ENCODE data around the gene PELI1.
"Not testable (repeated sequence)": the region's sequence is repeated elsewhere in the genome, so short reads cannot be mapped to it uniquely, and the experiment has no call there.

The PELI1 gene

DNA sequence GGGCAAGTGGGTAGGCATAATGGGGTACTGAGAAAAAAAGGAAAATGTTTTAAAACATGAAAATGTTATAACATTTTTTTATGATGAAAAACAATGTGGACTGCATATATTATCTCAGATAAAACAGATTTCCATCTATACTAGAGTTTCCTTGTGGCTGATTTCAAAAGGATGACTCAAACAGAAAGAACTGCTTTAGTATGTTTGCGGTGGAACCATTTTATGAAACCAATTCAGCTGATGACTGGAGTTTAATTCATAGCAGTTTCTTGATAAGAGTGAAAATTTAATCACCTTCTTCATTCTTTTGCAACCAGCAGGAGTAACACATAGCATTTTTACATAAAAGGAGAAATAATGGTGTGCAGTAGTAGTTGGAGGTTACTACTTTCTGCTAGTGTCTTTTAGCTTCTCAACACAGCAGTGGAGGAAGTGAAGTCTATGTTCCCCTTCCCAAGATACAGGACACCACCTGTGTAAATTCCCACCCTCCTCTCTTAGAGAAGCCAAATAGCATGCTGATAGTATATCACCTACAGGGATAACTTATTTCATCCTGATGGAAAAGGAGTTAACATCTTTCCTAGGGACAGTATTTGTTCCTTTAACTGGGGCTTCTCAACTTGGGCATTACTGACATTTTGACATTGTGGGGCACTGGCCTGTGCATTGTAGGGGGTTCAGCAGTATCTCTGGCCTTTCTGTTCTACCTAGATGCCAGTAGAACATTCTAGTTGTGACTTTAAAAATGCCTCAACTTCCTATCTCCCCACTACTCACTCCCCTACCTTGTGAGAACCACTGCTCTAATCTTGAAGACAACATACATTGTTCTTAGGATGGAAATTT lies 29.9 kb downstream of the PELI1 start:
- no peaks in the 10 kb centered on the region for H3K9me3 ChIP-seq (ENCODE audit: control insufficient read depth in 5 of 5, low read length in 5 of 5)
- H3K4me3 ChIP-seq (ENCODE audit: low read depth in 1 of 5, low read length in 5 of 5): no peak overlapping the region
- H3K9ac ChIP-seq (ENCODE audit: low read length in 5 of 5): no peak overlapping the region
- no peaks in the 10 kb centered on the region for H3K27me3 ChIP-seq (ENCODE audit: control insufficient read depth in 5 of 5, insufficient read depth in 4 of 5, low read length in 5 of 5)
- H3K36me3 ChIP-seq (ENCODE audit: control insufficient read depth in 5 of 5, insufficient read depth in 5 of 5, low read length in 5 of 5): no peaks in the 10 kb centered on the region
- peaks cover 0 to 48% (median 32%) of the 10 kb centered on the region in 5 donors for H3K4me1 ChIP-seq (ENCODE audit: control insufficient read depth in 5 of 5, insufficient read depth in 5 of 5, low read length in 5 of 5)
- H3K27ac ChIP-seq (ENCODE audit: low read depth, low read length): peak overlapping the region; percentile 51

DNA sequence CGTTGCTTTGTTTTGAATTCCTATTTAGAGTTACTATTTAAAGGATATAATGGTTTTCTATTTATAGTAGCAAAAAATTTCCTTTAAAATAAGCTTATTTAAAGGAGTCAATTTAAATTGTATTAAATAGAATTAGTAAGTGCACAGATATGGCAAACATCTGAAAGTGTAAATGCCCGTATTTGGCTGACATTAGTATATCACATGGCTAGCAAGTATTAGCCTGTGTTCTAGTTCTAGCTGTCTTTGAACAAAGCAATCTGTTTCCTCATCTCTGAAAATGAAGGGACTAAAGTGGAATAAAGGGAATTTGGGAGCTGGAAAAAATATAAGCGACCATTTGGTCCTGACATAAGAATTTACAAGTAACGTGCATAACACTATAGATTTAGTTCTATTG lies 32.2 kb downstream of the PELI1 start:
- H3K27ac ChIP-seq (ENCODE audit: low read depth, low read length): no peak overlapping the region
- peaks cover 0 to 49% (median 30%) of the 10 kb centered on the region in 5 donors for H3K4me1 ChIP-seq (ENCODE audit: control insufficient read depth in 5 of 5, insufficient read depth in 5 of 5, low read length in 5 of 5)
- H3K9ac ChIP-seq (ENCODE audit: low read length in 5 of 5): no peak overlapping the region
- no peaks in the 10 kb centered on the region for H3K27me3 ChIP-seq (ENCODE audit: control insufficient read depth in 5 of 5, insufficient read depth in 4 of 5, low read length in 5 of 5)
- peaks cover 0 to 7% (median 2%) of the 10 kb centered on the region in 5 donors for H3K36me3 ChIP-seq (ENCODE audit: control insufficient read depth in 5 of 5, insufficient read depth in 5 of 5, low read length in 5 of 5)
- H3K9me3 ChIP-seq (ENCODE audit: control insufficient read depth in 5 of 5, low read length in 5 of 5): no peaks in the 10 kb centered on the region
- no peak overlapping the region for H3K4me3 ChIP-seq (ENCODE audit: low read depth in 1 of 5, low read length in 5 of 5)

DNA sequence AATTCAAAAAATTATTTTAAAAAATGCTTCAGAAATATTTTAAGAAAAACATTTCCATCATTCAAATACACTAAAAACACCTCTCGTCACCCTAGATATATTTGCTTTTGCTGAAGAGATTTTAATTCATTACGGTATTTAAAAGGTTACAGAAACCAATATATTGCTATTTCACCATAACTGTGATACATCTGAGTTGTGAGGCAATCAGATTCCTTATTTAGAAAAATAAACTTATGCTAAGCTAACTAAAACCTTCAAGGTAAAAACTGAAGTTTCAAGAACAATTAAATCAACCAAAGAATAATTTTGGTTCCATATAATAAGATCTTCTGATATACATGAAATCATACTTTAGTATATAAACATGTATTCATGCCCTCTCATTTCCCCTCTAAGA lies 32.8 kb downstream of the PELI1 start:
- Histone ChIP-seq H3K36me3 (ENCODE audit: control insufficient read depth in 5 of 5, insufficient read depth in 5 of 5, low read length in 5 of 5) (peaks cover 0 to 7% (median 6%) of the 10 kb centered on the region in 5 donors), H3K4me1 (ENCODE audit: control insufficient read depth in 5 of 5, insufficient read depth in 5 of 5, low read length in 5 of 5) (peaks cover 0 to 43% (median 24%) of the 10 kb centered on the region in 5 donors), H3K9ac (ENCODE audit: low read length in 5 of 5) (no peak overlapping the region), H3K27ac (ENCODE audit: low read depth, low read length) (no peak overlapping the region), H3K27me3 (ENCODE audit: control insufficient read depth in 5 of 5, insufficient read depth in 4 of 5, low read length in 5 of 5) (no peaks in the 10 kb centered on the region), H3K4me3 (ENCODE audit: low read depth in 1 of 5, low read length in 5 of 5) (no peak overlapping the region), H3K9me3 (ENCODE audit: control insufficient read depth in 5 of 5, low read length in 5 of 5) (no peaks in the 10 kb centered on the region)

DNA sequence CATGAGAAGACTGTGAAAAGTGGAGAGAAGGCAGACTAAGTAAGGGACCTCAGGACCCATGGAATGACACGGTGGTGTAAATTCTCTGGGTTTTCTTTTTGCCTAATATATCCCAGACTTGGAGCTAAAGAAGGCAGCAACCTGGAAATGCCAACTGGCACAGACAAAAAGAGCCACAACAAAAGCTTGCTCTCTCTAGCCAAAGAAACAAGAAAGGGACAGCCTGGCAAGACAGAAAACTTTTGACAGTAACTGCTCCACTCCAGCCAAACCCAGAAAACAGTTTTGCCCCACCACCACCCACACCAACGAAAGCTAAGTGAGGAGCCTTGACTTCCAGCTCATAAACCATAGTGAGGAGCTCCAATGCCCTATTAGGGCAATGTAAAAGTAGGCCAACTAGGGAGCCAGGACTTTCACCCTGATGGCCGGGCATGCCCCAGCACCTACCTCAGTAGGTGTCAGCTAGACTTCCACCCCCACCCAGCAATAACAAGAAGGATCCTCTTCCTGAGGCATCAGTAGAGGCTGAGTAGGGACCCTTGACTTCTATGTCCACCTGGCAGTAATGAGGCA lies 35.5 kb downstream of the PELI1 start:
- no peaks in the 10 kb centered on the region for H3K27me3 ChIP-seq (ENCODE audit: control insufficient read depth in 5 of 5, insufficient read depth in 4 of 5, low read length in 5 of 5)
- peaks cover 0 to 25% (median 13%) of the 10 kb centered on the region in 5 donors for H3K4me1 ChIP-seq (ENCODE audit: control insufficient read depth in 5 of 5, insufficient read depth in 5 of 5, low read length in 5 of 5)
- H3K36me3 ChIP-seq (ENCODE audit: control insufficient read depth in 5 of 5, insufficient read depth in 5 of 5, low read length in 5 of 5): peaks cover 6 to 17% (median 17%) of the 10 kb centered on the region in 5 donors
- no peak overlapping the region for H3K9ac ChIP-seq (ENCODE audit: low read length in 5 of 5)
- H3K9me3 ChIP-seq (ENCODE audit: control insufficient read depth in 5 of 5, low read length in 5 of 5): no peaks in the 10 kb centered on the region
- H3K4me3 ChIP-seq (ENCODE audit: low read depth in 1 of 5, low read length in 5 of 5): no peak overlapping the region
- H3K27ac ChIP-seq (ENCODE audit: low read depth, low read length): no peak overlapping the region

DNA sequence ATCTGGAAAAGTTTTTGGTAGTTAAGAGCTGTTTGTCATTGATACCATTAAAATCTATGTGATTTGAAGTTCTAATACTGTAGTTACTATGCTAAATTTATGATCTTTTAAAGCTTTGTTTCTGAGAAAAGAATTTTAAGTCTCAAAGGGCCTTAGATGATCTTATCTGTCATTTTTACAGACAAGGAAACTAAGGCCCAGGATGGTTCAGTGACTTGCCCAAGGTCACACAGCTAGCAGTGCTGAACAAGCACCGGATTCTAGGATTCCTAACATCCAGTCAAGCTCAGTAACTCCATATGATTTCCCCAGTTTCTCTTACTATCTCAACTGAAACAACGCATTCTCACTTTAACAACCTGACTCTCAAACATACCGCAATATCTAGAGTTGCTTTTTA lies 37.7 kb downstream of the PELI1 start:
- H3K4me3 ChIP-seq (ENCODE audit: low read depth in 1 of 5, low read length in 5 of 5): no peak overlapping the region
- no peak overlapping the region for H3K9ac ChIP-seq (ENCODE audit: low read length in 5 of 5)
- peaks cover 6 to 30% (median 17%) of the 10 kb centered on the region in 5 donors for H3K36me3 ChIP-seq (ENCODE audit: control insufficient read depth in 5 of 5, insufficient read depth in 5 of 5, low read length in 5 of 5)
- no peaks in the 10 kb centered on the region for H3K27me3 ChIP-seq (ENCODE audit: control insufficient read depth in 5 of 5, insufficient read depth in 4 of 5, low read length in 5 of 5)
- H3K4me1 ChIP-seq (ENCODE audit: control insufficient read depth in 5 of 5, insufficient read depth in 5 of 5, low read length in 5 of 5): peaks cover 0 to 9% (median 4%) of the 10 kb centered on the region in 5 donors
- no peaks in the 10 kb centered on the region for H3K9me3 ChIP-seq (ENCODE audit: control insufficient read depth in 5 of 5, low read length in 5 of 5)
- H3K27ac ChIP-seq (ENCODE audit: low read depth, low read length): no peak overlapping the region

DNA sequence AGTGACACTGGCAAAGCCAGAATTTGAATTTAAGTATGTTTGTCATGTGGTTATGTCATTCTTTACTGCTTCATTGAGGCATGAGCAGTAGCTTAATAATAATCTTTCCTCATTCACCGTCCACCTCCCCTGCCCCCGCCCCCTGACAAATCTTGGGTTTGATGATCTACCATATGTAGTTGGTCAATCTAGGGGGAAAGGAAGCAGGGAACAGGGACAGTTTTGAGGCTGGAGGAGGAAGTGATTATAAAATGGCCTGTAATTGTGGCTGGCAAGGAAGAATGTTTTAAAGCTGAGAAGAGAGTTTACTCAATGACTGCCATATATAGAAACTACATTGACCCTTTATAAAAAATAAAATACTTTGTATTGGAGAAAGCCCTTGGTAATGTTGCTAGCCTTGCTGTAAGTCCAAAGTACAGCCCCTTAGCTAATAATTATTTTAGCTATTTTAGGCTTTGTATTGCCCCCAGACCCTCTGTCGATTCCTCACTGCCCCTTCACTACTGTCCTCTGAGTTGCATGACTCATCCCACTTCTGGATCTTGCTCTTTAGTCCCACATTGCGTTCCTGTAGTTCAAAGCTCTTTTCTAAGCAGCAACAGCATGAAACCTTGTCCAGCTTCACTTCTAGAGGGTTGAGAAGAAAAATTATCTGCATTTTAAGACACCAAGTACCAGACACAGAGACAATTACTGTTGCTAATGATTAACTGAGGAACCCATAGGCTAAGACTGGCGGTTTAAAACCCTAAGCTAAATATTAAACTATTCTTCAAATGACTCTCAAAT lies 38.4 kb downstream of the PELI1 start:
- H3K27ac ChIP-seq (ENCODE audit: low read depth, low read length): no peak overlapping the region
- no peaks in the 10 kb centered on the region for H3K9me3 ChIP-seq (ENCODE audit: control insufficient read depth in 5 of 5, low read length in 5 of 5)
- peaks cover 0 to 6% (median 0%) of the 10 kb centered on the region in 5 donors for H3K4me1 ChIP-seq (ENCODE audit: control insufficient read depth in 5 of 5, insufficient read depth in 5 of 5, low read length in 5 of 5)
- no peak overlapping the region for H3K4me3 ChIP-seq (ENCODE audit: low read depth in 1 of 5, low read length in 5 of 5)
- no peaks in the 10 kb centered on the region for H3K27me3 ChIP-seq (ENCODE audit: control insufficient read depth in 5 of 5, insufficient read depth in 4 of 5, low read length in 5 of 5)
- peaks cover 6 to 30% (median 17%) of the 10 kb centered on the region in 5 donors for H3K36me3 ChIP-seq (ENCODE audit: control insufficient read depth in 5 of 5, insufficient read depth in 5 of 5, low read length in 5 of 5)
- no peak overlapping the region for H3K9ac ChIP-seq (ENCODE audit: low read length in 5 of 5)

DNA sequence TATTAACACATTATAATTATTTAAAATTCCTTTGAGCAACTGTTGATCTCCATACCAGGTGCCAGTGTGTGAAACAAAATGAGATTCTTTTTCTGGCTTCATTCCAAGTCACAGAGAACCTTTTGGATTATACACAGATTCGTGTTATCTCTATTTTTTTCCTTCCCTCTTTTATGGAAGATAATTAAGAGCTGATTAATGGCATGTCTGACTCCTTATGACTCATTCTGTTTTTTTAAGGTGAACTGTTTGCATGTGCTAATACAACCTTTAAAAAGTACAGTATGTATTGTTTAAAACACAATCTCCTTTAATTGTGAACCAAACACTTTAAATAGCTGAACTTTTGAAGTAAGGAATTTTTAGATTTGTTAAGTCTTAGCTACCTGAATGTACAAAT lies 39.3 kb downstream of the PELI1 start:
- no peak overlapping the region for H3K4me3 ChIP-seq (ENCODE audit: low read depth in 1 of 5, low read length in 5 of 5)
- no peak overlapping the region for H3K27ac ChIP-seq (ENCODE audit: low read depth, low read length)
- no peaks in the 10 kb centered on the region for H3K9me3 ChIP-seq (ENCODE audit: control insufficient read depth in 5 of 5, low read length in 5 of 5)
- peaks cover 6 to 30% (median 19%) of the 10 kb centered on the region in 5 donors for H3K36me3 ChIP-seq (ENCODE audit: control insufficient read depth in 5 of 5, insufficient read depth in 5 of 5, low read length in 5 of 5)
- peaks cover 0 to 6% (median 0%) of the 10 kb centered on the region in 5 donors for H3K4me1 ChIP-seq (ENCODE audit: control insufficient read depth in 5 of 5, insufficient read depth in 5 of 5, low read length in 5 of 5)
- no peak overlapping the region for H3K9ac ChIP-seq (ENCODE audit: low read length in 5 of 5)
- H3K27me3 ChIP-seq (ENCODE audit: control insufficient read depth in 5 of 5, insufficient read depth in 4 of 5, low read length in 5 of 5): no peaks in the 10 kb centered on the region

DNA sequence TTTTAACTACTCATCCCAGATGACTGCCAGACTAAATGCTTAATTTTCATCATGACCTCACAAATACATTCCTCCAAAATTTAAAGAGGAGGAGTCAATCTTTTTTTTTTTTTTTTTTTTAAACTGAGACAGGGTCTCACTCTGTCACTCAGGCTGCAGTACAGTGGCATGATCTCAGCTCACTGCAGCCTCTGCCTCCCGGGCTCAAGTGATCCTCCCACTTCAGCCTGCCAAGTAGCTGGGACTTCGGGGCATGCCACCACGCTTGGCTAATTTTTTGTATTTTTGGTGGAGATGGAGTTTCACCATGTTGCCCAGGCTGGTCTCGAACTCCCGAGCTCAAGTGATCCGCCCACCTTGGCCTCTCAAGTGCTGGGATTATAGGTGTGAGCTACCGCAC lies 41.5 kb downstream of the PELI1 start:
- H3K9me3 ChIP-seq (ENCODE audit: control insufficient read depth in 5 of 5, low read length in 5 of 5); H3K9ac ChIP-seq (ENCODE audit: low read length in 5 of 5); H3K4me3 ChIP-seq (ENCODE audit: low read depth in 1 of 5, low read length in 5 of 5); H3K4me1 ChIP-seq (ENCODE audit: control insufficient read depth in 5 of 5, insufficient read depth in 5 of 5, low read length in 5 of 5); H3K27ac ChIP-seq (ENCODE audit: low read depth, low read length); H3K27me3 ChIP-seq (ENCODE audit: control insufficient read depth in 5 of 5, insufficient read depth in 4 of 5, low read length in 5 of 5): not testable (repeated sequence)
- peaks cover 10 to 38% (median 24%) of the 10 kb centered on the region in 5 donors for H3K36me3 ChIP-seq (ENCODE audit: control insufficient read depth in 5 of 5, insufficient read depth in 5 of 5, low read length in 5 of 5)

DNA sequence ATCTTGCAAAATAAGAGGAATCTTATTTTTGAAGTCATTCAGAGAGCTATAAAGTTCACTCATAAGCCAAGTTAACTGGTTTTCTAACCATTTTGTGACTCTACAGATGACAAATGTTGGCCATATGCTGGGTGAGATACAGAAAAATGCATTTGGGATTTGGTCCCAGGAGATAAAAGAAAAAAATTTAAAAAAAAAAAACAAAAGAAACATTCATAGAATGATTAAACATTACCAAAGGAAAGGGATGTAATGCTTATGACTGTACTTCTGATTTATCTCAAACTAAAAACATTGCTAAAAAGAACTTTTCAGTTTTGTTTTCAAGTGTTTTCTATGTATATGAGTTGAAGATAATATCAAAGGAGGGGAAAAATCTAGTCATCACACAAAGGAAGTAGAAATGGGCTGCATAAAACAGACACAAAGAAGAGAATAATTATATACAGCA lies 43.1 kb downstream of the PELI1 start:
- no peaks in the 10 kb centered on the region for H3K27me3 ChIP-seq (ENCODE audit: control insufficient read depth in 5 of 5, insufficient read depth in 4 of 5, low read length in 5 of 5)
- no peak overlapping the region for H3K4me3 ChIP-seq (ENCODE audit: low read depth in 1 of 5, low read length in 5 of 5)
- no peak overlapping the region for H3K9ac ChIP-seq (ENCODE audit: low read length in 5 of 5)
- H3K4me1 ChIP-seq (ENCODE audit: control insufficient read depth in 5 of 5, insufficient read depth in 5 of 5, low read length in 5 of 5): no peaks in the 10 kb centered on the region
- no peaks in the 10 kb centered on the region for H3K9me3 ChIP-seq (ENCODE audit: control insufficient read depth in 5 of 5, low read length in 5 of 5)
- H3K36me3 ChIP-seq (ENCODE audit: control insufficient read depth in 5 of 5, insufficient read depth in 5 of 5, low read length in 5 of 5): peaks cover 11 to 45% (median 36%) of the 10 kb centered on the region in 5 donors
- no peak overlapping the region for H3K27ac ChIP-seq (ENCODE audit: low read depth, low read length)

DNA sequence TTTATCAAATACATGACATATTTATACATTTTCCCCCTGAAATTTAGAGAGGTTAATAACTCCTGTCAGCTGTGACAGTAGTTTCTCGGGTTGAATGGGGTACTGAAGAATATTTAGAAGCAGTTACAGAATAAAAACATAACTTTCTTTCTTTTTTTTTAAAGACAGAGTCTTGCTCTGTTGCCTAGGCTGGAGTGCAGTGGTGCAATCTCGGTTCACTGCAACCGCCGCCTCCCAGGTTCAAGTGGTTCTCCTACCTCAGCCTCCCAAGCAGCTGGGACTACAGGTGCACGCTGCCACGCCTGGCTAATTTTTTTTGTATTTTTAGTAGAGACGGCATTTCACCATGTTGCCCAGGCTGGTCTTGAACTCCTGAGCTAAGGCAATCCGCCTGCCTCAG lies 43.6 kb downstream of the PELI1 start:
- H3K9ac ChIP-seq (ENCODE audit: low read length in 5 of 5); H3K4me3 ChIP-seq (ENCODE audit: low read depth in 1 of 5, low read length in 5 of 5); H3K27ac ChIP-seq (ENCODE audit: low read depth, low read length); H3K4me1 ChIP-seq (ENCODE audit: control insufficient read depth in 5 of 5, insufficient read depth in 5 of 5, low read length in 5 of 5); H3K9me3 ChIP-seq (ENCODE audit: control insufficient read depth in 5 of 5, low read length in 5 of 5); H3K27me3 ChIP-seq (ENCODE audit: control insufficient read depth in 5 of 5, insufficient read depth in 4 of 5, low read length in 5 of 5): not testable (repeated sequence)
- peaks cover 17 to 49% (median 37%) of the 10 kb centered on the region in 5 donors for H3K36me3 ChIP-seq (ENCODE audit: control insufficient read depth in 5 of 5, insufficient read depth in 5 of 5, low read length in 5 of 5)
